Activated CD8-positive, alpha-beta memory T cell treated with anti-CD3 and anti-CD28 coated beads, Interleukin-2, amount 50 U/mL, for 24 hours (primary cell): Measurements from ENCODE around the gene MOGAT1.
"Not testable (repeated sequence)": the region's sequence is repeated elsewhere in the genome, so short reads cannot be mapped to it uniquely, and the experiment has no call there.

ENCODE experiments used
- DNase-seq: peaks from one replicate; pipeline ENCODE4 v3.0.0-alpha.2; 2020; ENCODE audit errors: extremely low read depth

The MOGAT1 gene

GRCh38 chr2:222743251-222743812 lies 71.9 kb downstream of the MOGAT1 start:
- DNase-seq: no peak

- no peak for DNase-seq
Measured at GRCh38 chr2:222745836-222746559, 74.5 kb downstream of the MOGAT1 start.

DNA sequence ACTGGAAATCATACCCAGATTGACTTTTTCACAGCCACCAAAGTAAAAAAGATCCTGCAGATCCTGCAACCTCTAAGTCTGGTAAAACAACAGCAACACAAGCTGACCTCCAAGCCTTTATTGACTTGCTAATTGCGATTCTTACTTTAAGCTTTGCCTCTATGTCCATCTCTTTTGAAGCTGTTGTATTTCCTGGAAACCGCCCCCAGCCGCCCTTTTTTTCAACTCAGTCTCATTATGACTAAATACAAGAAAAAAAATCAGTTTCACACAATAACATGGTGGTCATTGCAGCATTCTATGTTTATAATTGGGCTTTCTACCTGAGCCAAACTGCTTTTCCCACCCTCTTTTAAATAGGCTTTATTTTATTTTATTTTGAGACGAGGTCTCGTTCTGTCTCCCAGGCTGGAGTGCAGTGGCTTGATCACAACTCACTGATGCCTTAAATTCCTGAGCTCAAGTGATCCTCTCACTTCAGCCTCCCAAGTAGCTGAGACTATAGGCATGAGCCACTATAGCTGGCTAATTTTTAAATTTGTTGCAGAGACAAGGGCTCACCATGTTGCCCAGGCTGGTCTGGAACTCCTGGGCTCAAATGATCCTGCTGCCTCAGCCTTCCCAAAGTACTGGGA lies 76.2 kb downstream of the MOGAT1 start:
- DNase-seq: no peak

DNA sequence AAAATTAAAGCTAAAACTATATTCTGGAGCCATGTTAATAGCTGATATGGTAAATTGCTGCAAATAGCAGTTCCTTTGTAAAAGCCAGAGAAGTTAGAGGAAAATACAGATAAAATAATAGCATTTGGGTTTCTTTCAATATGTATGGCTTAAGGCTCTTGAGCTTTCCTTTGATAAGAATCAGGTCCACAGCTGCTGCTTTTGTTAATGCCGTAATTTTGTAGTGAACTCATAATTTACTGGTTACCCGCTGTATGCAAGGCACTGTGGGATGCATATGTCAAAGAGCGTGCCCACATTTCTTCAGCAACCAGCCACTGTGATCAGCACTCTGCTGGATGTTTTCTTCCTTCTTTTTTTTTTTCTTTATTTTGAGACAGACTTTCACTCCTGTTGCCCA lies 79.1 kb downstream of the MOGAT1 start:
- DNase-seq: no peak

GRCh38 chr2:222751238-222751637 lies 79.8 kb downstream of the MOGAT1 start:
- no peak for DNase-seq

- no peak for DNase-seq
Measured at GRCh38 chr2:222751821-222752719, 80.6 kb downstream of the MOGAT1 start.

- DNase-seq: no peak
Measured at GRCh38 chr2:222752746-222753145, 81.3 kb downstream of the MOGAT1 start.

DNA sequence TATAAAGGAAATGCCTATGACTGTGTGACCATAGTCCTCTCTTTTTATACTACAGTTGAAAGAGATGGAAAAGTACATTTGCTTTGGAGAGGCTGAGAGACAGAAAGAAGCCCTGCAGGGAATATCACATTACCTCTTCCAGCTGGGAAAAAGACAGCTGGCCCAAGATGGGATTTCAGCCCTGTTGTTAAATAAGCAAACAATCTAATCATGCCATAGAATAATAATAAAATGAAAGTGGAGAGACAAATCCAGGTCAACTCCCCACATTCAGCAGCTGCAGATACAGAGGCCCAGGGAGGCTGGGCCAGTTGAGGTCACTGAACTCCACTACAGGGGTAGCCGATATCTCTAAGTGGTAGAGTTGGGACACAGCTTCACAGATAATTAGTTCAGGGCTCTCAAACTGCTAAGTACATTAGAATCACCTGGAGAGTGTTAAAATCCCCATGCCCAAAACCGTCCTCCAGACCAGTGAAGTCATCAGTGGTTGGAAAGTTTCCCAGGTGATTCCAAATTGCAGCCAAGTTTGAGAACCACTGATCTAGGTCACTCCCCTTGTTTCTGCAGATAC lies 81.9 kb downstream of the MOGAT1 start:
- DNase-seq: no peak

GRCh38 chr2:222754324-222754930 lies 83.0 kb downstream of the MOGAT1 start:
- DNase-seq: no peak

- not testable (repeated sequence) for DNase-seq
Measured at GRCh38 chr2:222755593-222755992, 84.1 kb downstream of the MOGAT1 start.

- no peak for DNase-seq
Measured at GRCh38 chr2:222756362-222756831, 84.9 kb downstream of the MOGAT1 start.

- DNase-seq: no peak
Measured at GRCh38 chr2:222756951-222757650, 85.6 kb downstream of the MOGAT1 start.
